ENCODE measurements around the gene ASRGL1.

The ASRGL1 gene

DNA sequence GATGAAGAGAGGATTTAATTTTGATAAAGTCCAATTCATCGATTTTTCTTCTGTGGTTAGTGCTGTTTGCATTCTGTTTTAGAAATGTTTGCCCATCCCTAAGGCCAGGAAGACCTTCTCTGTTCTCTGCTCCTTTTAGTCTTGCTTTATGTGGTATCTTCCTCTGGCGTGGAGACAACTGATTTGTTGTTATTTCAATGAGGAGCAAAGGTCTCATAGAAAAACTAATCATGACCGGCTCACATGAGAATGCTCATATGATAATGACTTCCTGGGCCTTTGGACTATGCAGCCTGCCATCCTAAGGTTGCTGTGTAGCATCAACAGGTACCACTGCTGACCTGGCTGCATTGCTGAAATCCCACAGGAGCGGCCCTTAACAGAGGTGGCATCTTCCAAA lies 101.4 kb downstream of the ASRGL1 start:
- no peak overlapping the region for H3K4me3 ChIP-seq (ENCODE audit: low read depth, low read length)
- TF ChIP-seq, protein P1, sequence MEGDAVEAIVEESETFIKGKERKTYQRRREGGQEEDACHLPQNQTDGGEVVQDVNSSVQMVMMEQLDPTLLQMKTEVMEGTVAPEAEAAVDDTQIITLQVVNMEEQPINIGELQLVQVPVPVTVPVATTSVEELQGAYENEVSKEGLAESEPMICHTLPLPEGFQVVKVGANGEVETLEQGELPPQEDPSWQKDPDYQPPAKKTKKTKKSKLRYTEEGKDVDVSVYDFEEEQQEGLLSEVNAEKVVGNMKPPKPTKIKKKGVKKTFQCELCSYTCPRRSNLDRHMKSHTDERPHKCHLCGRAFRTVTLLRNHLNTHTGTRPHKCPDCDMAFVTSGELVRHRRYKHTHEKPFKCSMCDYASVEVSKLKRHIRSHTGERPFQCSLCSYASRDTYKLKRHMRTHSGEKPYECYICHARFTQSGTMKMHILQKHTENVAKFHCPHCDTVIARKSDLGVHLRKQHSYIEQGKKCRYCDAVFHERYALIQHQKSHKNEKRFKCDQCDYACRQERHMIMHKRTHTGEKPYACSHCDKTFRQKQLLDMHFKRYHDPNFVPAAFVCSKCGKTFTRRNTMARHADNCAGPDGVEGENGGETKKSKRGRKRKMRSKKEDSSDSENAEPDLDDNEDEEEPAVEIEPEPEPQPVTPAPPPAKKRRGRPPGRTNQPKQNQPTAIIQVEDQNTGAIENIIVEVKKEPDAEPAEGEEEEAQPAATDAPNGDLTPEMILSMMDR (IDR thresholded peaks at IDR 0.05; ENCODE audit: borderline replicate concordance, insufficient read depth, low read depth, low read length) = no peak

DNA sequence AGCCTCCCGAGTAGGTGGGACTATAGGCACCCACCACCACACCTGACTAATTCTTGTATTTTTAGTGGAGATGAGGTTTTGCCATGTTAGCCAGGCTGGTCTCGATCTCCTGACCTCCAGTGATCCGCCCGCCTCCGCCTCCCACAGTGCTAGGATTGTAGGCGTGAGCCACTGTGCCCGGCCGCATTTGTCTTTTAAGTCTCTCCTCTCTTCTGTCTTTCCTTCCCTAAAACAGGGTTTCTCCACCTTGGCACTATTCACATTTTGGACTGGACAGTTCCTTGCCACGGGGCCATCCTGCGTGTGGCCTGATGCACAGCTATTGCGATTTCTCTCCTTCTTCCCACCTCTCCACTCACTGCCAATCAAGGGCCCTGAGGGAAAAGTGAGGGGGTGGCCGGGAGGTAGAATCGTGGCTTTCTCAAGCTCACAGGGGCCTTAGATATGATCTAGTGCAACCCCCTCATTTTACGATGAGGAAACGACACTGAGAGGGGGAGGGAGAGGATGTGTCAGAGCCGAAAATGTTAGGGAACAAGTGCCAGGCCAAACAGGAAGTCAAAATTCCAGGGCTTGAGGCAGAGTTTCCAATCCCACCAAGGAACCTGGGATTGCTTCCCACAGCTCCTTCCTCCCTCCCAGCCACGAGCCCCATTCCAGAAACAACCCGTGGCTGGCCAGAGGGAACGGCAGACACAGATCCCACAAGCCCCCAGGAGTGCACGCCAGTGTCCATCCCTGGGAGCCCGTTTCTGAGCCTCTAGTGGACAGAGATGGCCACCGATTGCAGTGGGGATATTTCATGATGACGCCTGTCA lies 102.7 kb downstream of the ASRGL1 start:
- TF ChIP-seq, protein P1 (IDR thresholded peaks at IDR 0.05; ENCODE audit: borderline replicate concordance, insufficient read depth, low read depth, low read length) = no peak

More for the DNA sequence above, 102.7 kb downstream of the ASRGL1 start:
- H3K4me3 ChIP-seq (ENCODE audit: low read depth, low read length) = no peak overlapping the region
